HCT116 (cell line): ENCODE measurements around the gene PIK3CD. TPM values are rescaled to one million over a fixed set of nuclear protein-coding genes. Genes with fewer than 3 reads are reported as not detected.

Source experiments
- ATAC-seq: fragments of 200-7000 bp; cut with Tn5 transposase; 2 replicates; pipeline ENCODE4 v1.9.1; 2020; ENCODE audit warnings: mild to moderate bottlenecking, moderate library complexity
- BruUV-seq: library from RNA; stranded (reverse); fragments of 400-500 nt; replicated peaks from 2 replicates; lab custom pipeline; 2021; lab: Mats Ljungman, UMichigan
- CTCF ChIA-PET: fragments of 300-600 bp; sonication (Branson Sonifier 250); formaldehyde crosslinking; loops from one replicate; lab custom pipeline; 2021; ENCODE audit warnings: antibody characterized with exemption; lab: Charles Lee
- POLR2A ChIA-PET: fragments of 300-600, 350-600 bp; sonication (Branson Sonifier 250); formaldehyde crosslinking; loops from one replicate; lab custom pipeline; 2021; ENCODE audit warnings: antibody characterized with exemption; lab: Charles Lee
- RAD21 ChIA-PET, 2 experiments: fragments of 300-600 bp; sonication (Branson Sonifier 250); formaldehyde crosslinking; loops; one replicate each; lab custom pipeline; 2023; ENCODE audit warnings: low total read pairs in 2 of 2; ENCODE audit not compliant: uncharacterized antibody in 2 of 2, unreplicated experiment in 2 of 2, low non-redundant PET in 1 of 2; lab: Charles Lee
- DNase-seq: peaks from one replicate; pipeline ENCODE4 v3.0.0-alpha.2; 2010; ENCODE audit warnings: low read depth, low spot score
- H2AFZ ChIP-seq: fragments of 200-600 bp; shearing (Covaris generic), sonication (generic); 2 replicates; pipeline ENCODE4 v1.6.1; 2017; ENCODE audit warnings: low read depth, mixed run types, mixed read lengths, antibody characterized with exemption, low read length; ENCODE audit not compliant: poor library complexity, severe bottlenecking
- H3K27ac ChIP-seq: 2 replicates; pipeline ENCODE4 v1.5.1; 2012; ENCODE audit warnings: low read depth, low read length
- H3K27me3 ChIP-seq: fragments of 200-600 bp; sonication (generic); 2 replicates; pipeline ENCODE4 v1.6.1; 2016; ENCODE audit warnings: mixed run types, low read length, mixed read lengths; ENCODE audit not compliant: insufficient read depth
- H3K36me3 ChIP-seq, 2 experiments: fragments of 200-500 bp in 1 of 2; fragments of 200-600 bp in 1 of 2; sonication (Bioruptor generic) in 1 of 2; sonication (generic) in 1 of 2; 2 replicates each; pipeline versions ENCODE4 v1.5.1 to v1.6.1; 2014 to 2016; ENCODE audit warnings: low read length in 2 of 2, inconsistent platforms in 1 of 2, mixed read lengths in 1 of 2, mixed run types in 1 of 2; ENCODE audit not compliant: insufficient read depth in 2 of 2, control insufficient read depth in 1 of 2
- H3K4me1 ChIP-seq, 2 experiments: fragments of 200-600 bp in 1 of 2; sonication (generic) in 1 of 2; 2 replicates each; pipeline versions ENCODE4 v1.5.1 to v1.6.1; 2012 to 2017; ENCODE audit warnings: low read length in 2 of 2, inconsistent platforms in 1 of 2, mild to moderate bottlenecking in 1 of 2, mixed read lengths in 1 of 2, mixed run types in 1 of 2, moderate library complexity in 1 of 2; ENCODE audit not compliant: insufficient read depth in 2 of 2, control insufficient read depth in 1 of 2
- H3K4me2 ChIP-seq: fragments of 200-600 bp; sonication (generic); 2 replicates; pipeline ENCODE4 v1.6.1; 2017; ENCODE audit warnings: mixed run types, low read length, mixed read lengths
- H3K4me3 ChIP-seq, 2 experiments: fragments of 200-600 bp in 1 of 2; sonication (generic) in 1 of 2; replicated peaks in 1 of 2; 2 replicates each; pipeline ENCODE4 v1.5.1; 2011 to 2016; ENCODE audit warnings: low read length in 2 of 2, control low read depth in 1 of 2, low read depth in 1 of 2, mild to moderate bottlenecking in 1 of 2, mixed read lengths in 1 of 2, mixed run types in 1 of 2
- H3K79me2 ChIP-seq: fragments of 200-600 bp; sonication (generic); 2 replicates; pipeline ENCODE4 v1.6.1; 2017; ENCODE audit warnings: mild to moderate bottlenecking, mixed run types, low read length, moderate library complexity, mixed read lengths; ENCODE audit not compliant: insufficient read depth
- H3K9ac ChIP-seq: fragments of 200-600 bp; sonication (generic); 2 replicates; pipeline ENCODE4 v1.6.1; 2016; ENCODE audit warnings: low read length, mixed read lengths
- H3K9me2 ChIP-seq: fragments of 200-600 bp; sonication (generic), shearing (Covaris generic); 2 replicates; pipeline ENCODE4 v1.6.1; 2017; ENCODE audit warnings: mixed run types, mild to moderate bottlenecking, moderate library complexity; ENCODE audit not compliant: insufficient read depth
- H3K9me3 ChIP-seq, 2 experiments: fragments of 200-500 bp in 1 of 2; fragments of 200-600 bp in 1 of 2; sonication (Bioruptor generic) in 1 of 2; sonication (generic) in 1 of 2; 2 replicates each; pipeline ENCODE4 v1.6.1; 2014 to 2017; ENCODE audit warnings: low read length in 2 of 2, mixed read lengths in 2 of 2, inconsistent platforms in 1 of 2, low read depth in 1 of 2, mild to moderate bottlenecking in 1 of 2, mixed run types in 1 of 2, moderate library complexity in 1 of 2; ENCODE audit not compliant: control insufficient read depth in 1 of 2, insufficient read depth in 1 of 2
- H4K20me1 ChIP-seq: fragments of 200-600 bp; sonication (generic), shearing (Covaris generic); 2 replicates; pipeline ENCODE4 v1.6.1; 2017; ENCODE audit warnings: mixed run types, mild to moderate bottlenecking, moderate library complexity; ENCODE audit not compliant: insufficient read depth
- CBX3 ChIP-seq: IDR thresholded peaks from 2 replicates; pipeline ENCODE4 v1.6.1; 2012; ENCODE audit warnings: low read depth
- CEBPB ChIP-seq: IDR thresholded peaks from 2 replicates; pipeline ENCODE4 v1.6.1; 2012; ENCODE audit warnings: low read depth
- CTCF ChIP-seq, 3 experiments: fragments of 200-600 bp in 1 of 3; sonication (generic) in 1 of 3; IDR thresholded peaks in 2 of 3; conservative IDR thresholded peaks in 1 of 3; 2 replicates each; pipeline ENCODE4 v1.5.1; 2012 to 2017; ENCODE audit warnings: low read depth in 2 of 3, low read length in 2 of 3, antibody characterized with exemption in 1 of 3, borderline replicate concordance in 1 of 3, control low read depth in 1 of 3, mild to moderate bottlenecking in 1 of 3, mixed read lengths in 1 of 3, mixed run types in 1 of 3, moderate library complexity in 1 of 3; ENCODE audit not compliant: insufficient read depth in 1 of 3
- EGR1 ChIP-seq: IDR thresholded peaks from 2 replicates; pipeline ENCODE4 v1.6.1; 2012; ENCODE audit warnings: low read depth
- ELF1 ChIP-seq: IDR thresholded peaks from 2 replicates; pipeline ENCODE4 v1.6.1; 2012; ENCODE audit warnings: low read depth, borderline replicate concordance
- EZH2 ChIP-seq: fragments of 200-600 bp; sonication (generic); IDR thresholded peaks from 2 replicates; pipeline ENCODE4 v1.6.1; 2017; ENCODE audit warnings: antibody characterized with exemption, mixed run types
- POLR2AphosphoS5 ChIP-seq: IDR thresholded peaks from 2 replicates; pipeline ENCODE4 v1.6.1; 2011; ENCODE audit warnings: mild to moderate bottlenecking, low read depth, low read length, moderate library complexity
- SIN3A ChIP-seq: IDR thresholded peaks from 2 replicates; pipeline ENCODE4 v1.6.1; 2012; ENCODE audit warnings: low read depth
- TCF7L2 ChIP-seq: IDR thresholded peaks from 2 replicates; pipeline ENCODE4 v1.7.0; 2011; ENCODE audit warnings: borderline replicate concordance, inconsistent platforms; ENCODE audit not compliant: insufficient read depth, insufficient read length; ENCODE audit errors: extremely low read depth
- YY1 ChIP-seq: IDR thresholded peaks from 2 replicates; pipeline ENCODE4 v1.6.1; 2011; ENCODE audit warnings: low read length, low read depth, moderate library complexity, mild to moderate bottlenecking; ENCODE audit not compliant: insufficient replicate concordance; ENCODE audit errors: extremely low read depth
- ZNF274 ChIP-seq: fragments of 200-500 bp; sonication (Bioruptor generic); IDR thresholded peaks from 2 replicates; pipeline ENCODE4 v1.6.1; 2014; ENCODE audit warnings: mild to moderate bottlenecking, low read depth, low read length, inconsistent platforms
- intact Hi-C: fragments of 100-400 bp; cut with micrococcal nuclease; formaldehyde crosslinking; loops from 2 replicates; pipeline ENCODE4 v1.10.0; 2022
- total RNA-seq: library from RNA; stranded (reverse); gene quantifications from one replicate; pipeline ENCODE4 v1.2.1, GENCODE V29; 2021; ENCODE audit not compliant: unreplicated experiment
- TF ChIP-seq, protein P1 (sequence below): IDR thresholded peaks from 2 replicates; pipeline ENCODE4 v1.6.1; 2012

Gene PIK3CD
- total RNA-seq, 1 experiment from 2014 or later = 9.2 TPM

DNA sequence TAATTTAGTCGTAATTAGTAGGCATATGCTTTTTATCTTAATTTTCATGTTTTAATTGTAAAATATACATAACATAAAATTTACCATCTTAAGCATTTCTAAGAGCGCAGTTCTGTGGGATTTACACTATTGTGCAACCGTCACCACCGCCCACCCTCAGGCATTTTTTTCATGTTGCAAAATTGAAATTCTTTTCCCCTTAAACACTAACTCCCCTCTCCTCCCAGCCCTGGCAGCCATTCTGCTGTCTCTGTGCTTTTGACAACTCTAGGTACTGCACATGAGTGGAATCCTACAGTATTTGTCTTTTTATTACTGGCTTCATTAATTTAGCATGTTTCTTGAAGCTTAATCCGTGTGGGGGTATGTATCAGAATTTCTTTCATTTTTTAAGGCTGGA is 7.8 kb downstream of the PIK3CD start:
- RAD21 ChIA-PET = no interaction called here
- Histone ChIP-seq H3K27me3 (no peaks in the 10 kb centered on the region), H4K20me1 (no peaks in the 10 kb centered on the region), H3K9me3 (no peaks in the 10 kb centered on the region), H3K9ac (no peak overlapping the region), H3K79me2 (no peaks in the 10 kb centered on the region), H3K4me2 (no peak overlapping the region), H3K4me3 (no peak overlapping the region), H3K27ac (no peak overlapping the region), H2AFZ (no peak overlapping the region), H3K36me3 (no peaks in the 10 kb centered on the region), H3K9me2 (no peaks in the 10 kb centered on the region), H3K4me1 (no peaks in the 10 kb centered on the region; a peak in 1 of 4 replicates)
- TF ChIP-seq ZNF274 = no peak
- no peak for TF ChIP-seq SIN3A
- no peak for TF ChIP-seq CTCF (IDR thresholded peaks at IDR 0.05 in 2 of 3, conservative IDR thresholded peaks at IDR 0.05 in 1 of 3; ENCODE audit: borderline replicate concordance in 1 of 3, insufficient read depth in 1 of 3, low read depth in 2 of 3, low read length in 2 of 3)
- no peak for TF ChIP-seq CEBPB
- TF ChIP-seq, protein P1, sequence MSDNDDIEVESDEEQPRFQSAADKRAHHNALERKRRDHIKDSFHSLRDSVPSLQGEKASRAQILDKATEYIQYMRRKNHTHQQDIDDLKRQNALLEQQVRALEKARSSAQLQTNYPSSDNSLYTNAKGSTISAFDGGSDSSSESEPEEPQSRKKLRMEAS = no peak
- TF ChIP-seq TCF7L2 = no peak
- no peak for TF ChIP-seq ELF1
- TF ChIP-seq CBX3 = no peak
- TF ChIP-seq EZH2 = no peak
- no peak for TF ChIP-seq YY1
- no peak for TF ChIP-seq POLR2AphosphoS5
- TF ChIP-seq EGR1 = no peak
- ATAC-seq (no peak), DNase-seq (no peak)
- no TSS peak for BruUV-seq
- POLR2A ChIA-PET = no interaction called here
- CTCF ChIA-PET = no interaction called here
- intact Hi-C loops = no loop called here
